Activated CD8-positive, alpha-beta memory T cell treated with anti-CD3 and anti-CD28 coated beads for 48 hours (primary cell): ENCODE data around the gene TNFSF12.

Source experiments
- DNase-seq, 3 experiments: peaks; one replicate each; pipeline ENCODE4 v3.0.0-alpha.2; 2020; ENCODE audit warnings: low read depth in 2 of 3, low spot score in 2 of 3

TNFSF12 gene

GRCh38 chr17:7541074-7541621 is 7.7 kb upstream of the TNFSF12 start:
- no peak for DNase-seq

- no peak for DNase-seq
Observed at GRCh38 chr17:7544911-7545310, 3.9 kb upstream of the TNFSF12 start.

GRCh38 chr17:7549401-7550055 is 670 bp downstream of the TNFSF12 start:
- no peak for DNase-seq

GRCh38 chr17:7550344-7550743 is 1.5 kb downstream of the TNFSF12 start:
- no peak for DNase-seq

GRCh38 chr17:7551396-7551795 is 2.5 kb downstream of the TNFSF12 start:
- no peak for DNase-seq

GRCh38 chr17:7552621-7553051 is 3.8 kb downstream of the TNFSF12 start:
- DNase-seq, result no peak

- no peak for DNase-seq
Observed at GRCh38 chr17:7553356-7553755, 4.5 kb downstream of the TNFSF12 start.

- no peak for DNase-seq
Observed at GRCh38 chr17:7555320-7555948, 6.6 kb downstream of the TNFSF12 start.

GRCh38 chr17:7556627-7557026 is 7.8 kb downstream of the TNFSF12 start:
- DNase-seq, result no peak

- DNase-seq, result no peak
Observed at GRCh38 chr17:7557147-7557764, 8.4 kb downstream of the TNFSF12 start.

GRCh38 chr17:7557775-7558543 is 9.1 kb downstream of the TNFSF12 start:
- DNase-seq, result no peak

GRCh38 chr17:7558544-7559319 is 9.9 kb downstream of the TNFSF12 start, which contains the start of gene TNFSF13:
TSS of gene TNFSF13 (plus strand) at chr17:7558750. CDS start at chr17:7559040, 290 bp downstream.
- DNase-seq, result no peak

- DNase-seq, result no peak
Observed at GRCh38 chr17:7559320-7560171, 10.7 kb downstream of the TNFSF12 start.

- DNase-seq, result no peak
Observed at GRCh38 chr17:7560172-7561027, 11.5 kb downstream of the TNFSF12 start.

GRCh38 chr17:7561028-7561575 is 12.2 kb downstream of the TNFSF12 start:
- peak in 2 of 3 experiments; percentile 69 to 71 for DNase-seq

- DNase-seq, result peak; percentile 83 to 85 (median 83)
Observed at GRCh38 chr17:7561589-7562207, 12.8 kb downstream of the TNFSF12 start, which contains the start of gene SENP3. TSS of gene SENP3 (plus strand) at chr17:7561919. CDS start at chr17:7563077, 1,158 bp downstream.

GRCh38 chr17:7562208-7562605 is 13.3 kb downstream of the TNFSF12 start:
- no peak for DNase-seq
